Esophagus muscularis mucosa (tissue), 3 donors: ENCODE measurements around the gene SKAP2.

ENCODE experiments used
- POLR2A ChIP-seq: fragments of 450-650 bp; IDR thresholded peaks from one replicate; pipeline ENCODE4 v1.6.1; 2017; ENCODE audit warnings: antibody characterized with exemption, moderate library complexity, mild to moderate bottlenecking, low read depth
- TF ChIP-seq, protein P1 (sequence below), 3 experiments: fragments of 200-600 bp in 2 of 3; fragments of 450-650 bp in 1 of 3; sonication (generic) in 2 of 3; IDR thresholded peaks; one replicate each; pipeline ENCODE4 v1.5.1; 2017 to 2019; ENCODE audit warnings: antibody characterized with exemption in 3 of 3, mild to moderate bottlenecking in 2 of 3, moderate library complexity in 1 of 3

DNA sequence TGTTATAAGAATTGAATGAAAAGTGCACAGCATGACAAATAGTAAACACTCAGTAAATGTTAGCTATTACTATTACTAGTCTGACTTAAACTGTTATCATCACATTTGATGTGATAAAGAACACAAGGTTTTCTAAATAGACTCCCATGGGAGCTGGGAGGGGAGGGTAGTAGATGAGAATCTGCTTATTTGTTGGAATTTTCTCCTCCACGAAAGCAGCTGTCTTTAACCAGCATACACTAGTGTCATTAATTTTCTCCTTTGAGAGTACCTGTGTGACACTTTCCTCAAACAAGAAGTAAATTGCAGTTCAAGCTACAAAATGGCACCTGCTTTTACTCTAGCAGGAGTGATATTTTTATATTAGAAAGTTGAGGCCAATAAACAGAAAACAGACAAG is 200.1 kb downstream of the SKAP2 start:
- no peak for TF ChIP-seq POLR2A
- TF ChIP-seq, protein P1, sequence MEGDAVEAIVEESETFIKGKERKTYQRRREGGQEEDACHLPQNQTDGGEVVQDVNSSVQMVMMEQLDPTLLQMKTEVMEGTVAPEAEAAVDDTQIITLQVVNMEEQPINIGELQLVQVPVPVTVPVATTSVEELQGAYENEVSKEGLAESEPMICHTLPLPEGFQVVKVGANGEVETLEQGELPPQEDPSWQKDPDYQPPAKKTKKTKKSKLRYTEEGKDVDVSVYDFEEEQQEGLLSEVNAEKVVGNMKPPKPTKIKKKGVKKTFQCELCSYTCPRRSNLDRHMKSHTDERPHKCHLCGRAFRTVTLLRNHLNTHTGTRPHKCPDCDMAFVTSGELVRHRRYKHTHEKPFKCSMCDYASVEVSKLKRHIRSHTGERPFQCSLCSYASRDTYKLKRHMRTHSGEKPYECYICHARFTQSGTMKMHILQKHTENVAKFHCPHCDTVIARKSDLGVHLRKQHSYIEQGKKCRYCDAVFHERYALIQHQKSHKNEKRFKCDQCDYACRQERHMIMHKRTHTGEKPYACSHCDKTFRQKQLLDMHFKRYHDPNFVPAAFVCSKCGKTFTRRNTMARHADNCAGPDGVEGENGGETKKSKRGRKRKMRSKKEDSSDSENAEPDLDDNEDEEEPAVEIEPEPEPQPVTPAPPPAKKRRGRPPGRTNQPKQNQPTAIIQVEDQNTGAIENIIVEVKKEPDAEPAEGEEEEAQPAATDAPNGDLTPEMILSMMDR (IDR thresholded peaks at IDR 0.05), result no peak
